Endodermal cell (in vitro differentiated cells): ENCODE results near the gene ZACN. TPM values are rescaled to one million over a fixed set of nuclear protein-coding genes. Genes with fewer than 3 reads are reported as not detected.

Source experiments
- DNase-seq: peaks from one replicate; pipeline ENCODE4 v3.0.0-alpha.2; 2017
- H3K27ac ChIP-seq: 2 replicates; pipeline ENCODE4 v1.5.1; 2013; ENCODE audit warnings: mild to moderate bottlenecking, low read depth, low read length, moderate library complexity
- H3K27me3 ChIP-seq: 2 replicates; pipeline ENCODE4 v1.6.1; 2013; ENCODE audit warnings: mild to moderate bottlenecking, low read length, moderate library complexity; ENCODE audit not compliant: insufficient read depth, control insufficient read depth, poor library complexity, severe bottlenecking
- H3K36me3 ChIP-seq: 2 replicates; pipeline ENCODE4 v1.7.0; 2013; ENCODE audit warnings: mild to moderate bottlenecking, low read length, moderate library complexity; ENCODE audit not compliant: control insufficient read depth, insufficient read depth
- H3K4me1 ChIP-seq: one replicate; pipeline ENCODE4 v1.7.0; 2013; ENCODE audit warnings: low read length; ENCODE audit not compliant: control insufficient read depth, insufficient read depth
- H3K4me3 ChIP-seq: 2 replicates; pipeline ENCODE4 v1.5.1; 2013; ENCODE audit warnings: mild to moderate bottlenecking, low read length, moderate library complexity
- H3K9ac ChIP-seq: 2 replicates; pipeline ENCODE4 v1.6.1; 2013; ENCODE audit warnings: mild to moderate bottlenecking, low read length, moderate library complexity; ENCODE audit not compliant: poor library complexity, severe bottlenecking; ENCODE audit errors: extremely low read depth
- H3K9me3 ChIP-seq: 2 replicates; pipeline ENCODE4 v1.6.1; 2013; ENCODE audit warnings: mild to moderate bottlenecking, low read length, moderate library complexity; ENCODE audit not compliant: control insufficient read depth
- H3K27ac Mint-ChIP-seq: 2 replicates; pipeline ENCODE4 v1.8.0; 2020; ENCODE audit warnings: mixed read lengths
- H3K27me3 Mint-ChIP-seq: 2 replicates; pipeline ENCODE4 v1.8.0; 2021; ENCODE audit warnings: mild to moderate bottlenecking, mixed read lengths; ENCODE audit not compliant: insufficient read depth
- H3K36me3 Mint-ChIP-seq: 2 replicates; pipeline ENCODE4 v1.8.0; 2020; ENCODE audit warnings: low read depth, mixed read lengths
- H3K4me1 Mint-ChIP-seq: 2 replicates; pipeline ENCODE4 v1.8.0; 2020; ENCODE audit warnings: mixed read lengths
- H3K4me3 Mint-ChIP-seq: 2 replicates; pipeline ENCODE4 v1.8.0; 2020; ENCODE audit warnings: mild to moderate bottlenecking, moderate library complexity, mixed read lengths
- H3K9me3 Mint-ChIP-seq: 2 replicates; pipeline ENCODE4 v1.8.0; 2020; ENCODE audit warnings: mild to moderate bottlenecking, mixed read lengths
- CTCF ChIP-seq: fragments of 200-600 bp; sonication (generic); conservative IDR thresholded peaks from 2 replicates; pipeline ENCODE4 v1.5.0; 2021; ENCODE audit warnings: antibody characterized with exemption, mild to moderate bottlenecking
- WGBS, 2 experiments: methylation state at CpG; one replicate each; pipeline versions ENCODE4 v1.1.5 to v1.1.7; 2013; ENCODE audit warnings: missing lambda C conversion rate in 2 of 2, mixed read lengths in 1 of 2; ENCODE audit not compliant: insufficient coverage in 1 of 2, insufficient read length in 1 of 2; 5-methylcytosine and 5-hydroxymethylcytosine counted together
- total RNA-seq, 2 donors: library from RNA; stranded (reverse); fragmentation: NEBNext Ultra II Directional in 1 of 2; extraction: Animal tissue kit (Norgen Biotek cat#: 25700) in 1 of 2; gene quantifications; 2 replicates in 1 of 2; 3 replicates in 1 of 2; pipeline ENCODE4 v1.2.1, GENCODE V29; 2021

Gene ZACN
- total RNA-seq, 2 donors from 2014 or later, result 0.09 TPM; not detected in 1

- Histone ChIP-seq H3K27ac (no peak overlapping the region), H3K36me3 (peaks cover 8% of the 10 kb centered on the region), H3K4me1 (peaks cover 4% of the 10 kb centered on the region), H3K9ac (no peak overlapping the region), H3K27me3 (no peaks in the 10 kb centered on the region), H3K9me3 (no peaks in the 10 kb centered on the region), H3K4me3 (no peak overlapping the region)
- H3K36me3 Mint-ChIP-seq, result peaks cover 3% of the 10 kb centered on the region
- no peaks in the 10 kb centered on the region for H3K9me3 Mint-ChIP-seq
- H3K27ac Mint-ChIP-seq, result no peak overlapping the region
- WGBS, 2 experiments, result 95 to 98% methylated on average over 5 to 6 of the region's 6 CpGs
- no peak overlapping the region for H3K4me3 Mint-ChIP-seq
- H3K4me1 Mint-ChIP-seq, result peaks cover 14% of the 10 kb centered on the region
- DNase-seq, result no peak
- TF ChIP-seq CTCF, result no peak
- peaks cover 5% of the 10 kb centered on the region for H3K27me3 Mint-ChIP-seq
These were observed 45.8 kb upstream of the ZACN start for GRCh38 chr17:76033139-76033538.

- peaks cover 9% of the 10 kb centered on the region for H3K4me1 Mint-ChIP-seq
- H3K36me3 Mint-ChIP-seq, result peaks cover 18% of the 10 kb centered on the region
- H3K27ac ChIP-seq, result no peak overlapping the region
- no peaks in the 10 kb centered on the region for H3K27me3 ChIP-seq
- H3K9me3 ChIP-seq, result no peaks in the 10 kb centered on the region
- peaks cover 2% of the 10 kb centered on the region for H3K4me1 ChIP-seq
- H3K27me3 Mint-ChIP-seq, result peaks cover 5% of the 10 kb centered on the region
- H3K27ac Mint-ChIP-seq, result no peak overlapping the region
- no peak overlapping the region for H3K9ac ChIP-seq
- peaks cover 23% of the 10 kb centered on the region for H3K36me3 ChIP-seq
- H3K4me3 Mint-ChIP-seq, result no peak overlapping the region
- DNase-seq, result no peak
- no peak overlapping the region for H3K4me3 ChIP-seq
- 90 to 92% methylated on average over 12 of the region's 13 CpGs for WGBS, 2 experiments
- H3K9me3 Mint-ChIP-seq, result no peaks in the 10 kb centered on the region
- TF ChIP-seq CTCF, result no peak
These were observed 44.3 kb upstream of the ZACN start for GRCh38 chr17:76034428-76035350.

- Mint-ChIP-seq H3K27ac (no peak overlapping the region), H3K36me3 (peaks cover 36% of the 10 kb centered on the region), H3K4me1 (peaks cover 13% of the 10 kb centered on the region), H3K9me3 (no peaks in the 10 kb centered on the region), H3K4me3 (no peak overlapping the region), H3K27me3 (peaks cover 5% of the 10 kb centered on the region)
- Histone ChIP-seq H3K9me3 (no peaks in the 10 kb centered on the region), H3K4me1 (no peaks in the 10 kb centered on the region), H3K36me3 (peaks cover 43% of the 10 kb centered on the region), H3K9ac (no peak overlapping the region), H3K27me3 (no peaks in the 10 kb centered on the region), H3K27ac (no peak overlapping the region), H3K4me3 (no peak overlapping the region)
- 80 to 81% methylated on average over 20 to 22 of the region's 22 CpGs for WGBS, 2 experiments
- DNase-seq, result peak; percentile 77
- no peak for TF ChIP-seq CTCF
These were observed 42.3 kb upstream of the ZACN start for GRCh38 chr17:76036497-76037261.
